IMR-90 (cell line): ENCODE measurements around the gene MFAP1. TPM values are rescaled to one million over a fixed set of nuclear protein-coding genes. Genes with fewer than 3 reads are reported as not detected.

Experiments used
- ATAC-seq: fragments of 200-7000 bp; cut with Tn5 transposase; 2 replicates; pipeline ENCODE4 v1.9.1; 2020; ENCODE audit warnings: low read depth, mild to moderate bottlenecking, moderate library complexity
- BruUV-seq: library from RNA; stranded (reverse); fragments of 400-500 nt; replicated peaks from 2 replicates; lab custom pipeline; 2021; lab: Mats Ljungman, UMichigan
- CTCF ChIA-PET: fragments of 300-600 bp; formaldehyde crosslinking; extraction: SDS; loops from one replicate; lab custom pipeline; 2021; ENCODE audit warnings: antibody characterized with exemption; lab: Yijun Ruan, JAX
- POLR2A ChIA-PET: fragments of 300-600 bp; sonication (Branson Sonifier 250); formaldehyde crosslinking; loops from one replicate; lab custom pipeline; 2022; ENCODE audit warnings: antibody characterized with exemption; ENCODE audit not compliant: unreplicated experiment; lab: Charles Lee
- DNase-seq: peaks from one replicate; pipeline ENCODE4 v3.0.0; 2013
- H2AFZ ChIP-seq: replicated peaks from 2 replicates; pipeline ENCODE3; 2013; ENCODE audit warnings: low read length, mild to moderate bottlenecking; ENCODE audit not compliant: poor library complexity
- H2AK5ac ChIP-seq: 2 replicates; pipeline ENCODE4 v1.6.1; 2013; ENCODE audit warnings: low read depth, low read length, inconsistent platforms
- H2AK9ac ChIP-seq: replicated peaks from 2 replicates; pipeline ENCODE3; 2013; ENCODE audit warnings: mild to moderate bottlenecking, low read depth, low read length, moderate library complexity; ENCODE audit not compliant: poor library complexity
- H2BK120ac ChIP-seq: 2 replicates; pipeline ENCODE4 v1.6.1; 2013; ENCODE audit warnings: low read depth, low read length, inconsistent platforms
- H2BK15ac ChIP-seq: 3 replicates; pipeline ENCODE4 v1.6.1; 2013; ENCODE audit warnings: low read depth, low read length, inconsistent platforms
- H2BK20ac ChIP-seq: 2 replicates; pipeline ENCODE4 v1.6.1; 2013; ENCODE audit warnings: low read depth, mild to moderate bottlenecking, inconsistent platforms, low read length, moderate library complexity
- H2BK5ac ChIP-seq: 2 replicates; pipeline ENCODE4 v1.6.1; 2013; ENCODE audit warnings: mild to moderate bottlenecking, low read depth, low read length, inconsistent platforms; ENCODE audit not compliant: poor library complexity, severe bottlenecking
- H3K14ac ChIP-seq: replicated peaks from 2 replicates; pipeline ENCODE4 v1.6.1; 2013; ENCODE audit warnings: low read depth, low read length, inconsistent platforms
- H3K18ac ChIP-seq: 2 replicates; pipeline ENCODE4 v1.6.1; 2013; ENCODE audit warnings: low read depth, low read length, control low read depth
- H3K23ac ChIP-seq: 2 replicates; pipeline ENCODE4 v1.6.1; 2013; ENCODE audit warnings: low read depth, low read length, inconsistent platforms
- H3K27ac ChIP-seq: 2 replicates; pipeline ENCODE4 v1.5.1; 2013; ENCODE audit warnings: mild to moderate bottlenecking, control low read depth, low read length; ENCODE audit not compliant: insufficient read depth
- H3K27me3 ChIP-seq: 2 replicates; pipeline ENCODE4 v1.6.1; 2013; ENCODE audit warnings: low read length; ENCODE audit not compliant: control insufficient read depth, insufficient read depth
- H3K36me3 ChIP-seq: 2 replicates; pipeline ENCODE4 v1.6.1; 2013; ENCODE audit warnings: low read length, mixed read lengths; ENCODE audit not compliant: control insufficient read depth, insufficient read depth
- H3K4ac ChIP-seq: 2 replicates; pipeline ENCODE4 v1.6.1; 2013; ENCODE audit warnings: low read depth, low read length, inconsistent platforms
- H3K4me1 ChIP-seq: 2 replicates; pipeline ENCODE4 v1.6.1; 2013; ENCODE audit warnings: low read length, mixed read lengths; ENCODE audit not compliant: control insufficient read depth, insufficient read depth
- H3K4me2 ChIP-seq: 2 replicates; pipeline ENCODE4 v1.6.1; 2013; ENCODE audit warnings: low read depth, mild to moderate bottlenecking, control low read depth, low read length, moderate library complexity
- H3K4me3 ChIP-seq: 2 replicates; pipeline ENCODE4 v1.5.1; 2013; ENCODE audit warnings: low read depth, mild to moderate bottlenecking, control low read depth, low read length, moderate library complexity; ENCODE audit not compliant: insufficient read depth
- H3K56ac ChIP-seq: 2 replicates; pipeline ENCODE4 v1.6.1; 2013; ENCODE audit warnings: low read length, inconsistent platforms; ENCODE audit not compliant: insufficient read depth; ENCODE audit errors: extremely low read depth
- H3K79me1 ChIP-seq, 2 experiments: 2 replicates each; pipeline ENCODE4 v1.6.1; 2013; ENCODE audit warnings: low read length in 2 of 2, inconsistent platforms in 1 of 2, low read depth in 1 of 2
- H3K9ac ChIP-seq: 2 replicates; pipeline ENCODE4 v1.6.1; 2013; ENCODE audit warnings: low read depth, low read length, control low read depth
- H3K9me1 ChIP-seq: 2 replicates; pipeline ENCODE4 v1.6.1; 2013; ENCODE audit warnings: low read length, inconsistent platforms; ENCODE audit not compliant: insufficient read depth
- H3K9me3 ChIP-seq: 2 replicates; pipeline ENCODE4 v1.6.1; 2013; ENCODE audit warnings: low read length; ENCODE audit not compliant: control insufficient read depth, insufficient read depth
- H4K20me1 ChIP-seq: 2 replicates; pipeline ENCODE4 v1.6.1; 2013; ENCODE audit warnings: low read length, inconsistent platforms; ENCODE audit not compliant: insufficient read depth
- H4K5ac ChIP-seq: 2 replicates; pipeline ENCODE4 v1.6.1; 2013; ENCODE audit warnings: mild to moderate bottlenecking, low read depth, low read length, control low read depth
- H4K8ac ChIP-seq, 2 experiments: 2 replicates each; pipeline ENCODE4 v1.6.1; 2013; ENCODE audit warnings: low read depth in 2 of 2, low read length in 2 of 2, control low read depth in 1 of 2, inconsistent platforms in 1 of 2
- H4K91ac ChIP-seq: 2 replicates; pipeline ENCODE4 v1.6.1; 2013; ENCODE audit warnings: low read depth, low read length, inconsistent platforms; ENCODE audit not compliant: insufficient read depth
- CEBPB ChIP-seq: IDR thresholded peaks from 2 replicates; pipeline ENCODE4 v1.6.1; 2012; ENCODE audit warnings: low read depth, low read length, improper control_type of control experiment
- CTCF ChIP-seq: conservative IDR thresholded peaks from 2 replicates; pipeline ENCODE4 v1.5.1; 2012; ENCODE audit warnings: mild to moderate bottlenecking, low read depth, low read length, improper control_type of control experiment
- MAZ ChIP-seq: IDR thresholded peaks from 2 replicates; pipeline ENCODE4 v1.6.1; 2012; ENCODE audit warnings: low read depth, mild to moderate bottlenecking, low read length, improper control_type of control experiment, moderate library complexity, borderline replicate concordance
- USF2 ChIP-seq: fragments of 150-350 bp; IDR thresholded peaks from 2 replicates; pipeline ENCODE4 v1.6.1; 2017; ENCODE audit warnings: mild to moderate bottlenecking, antibody characterized with exemption, low read length, low read depth
- WGBS, 2 experiments: methylation state at CpG; one replicate each; pipeline versions ENCODE4 v1.1.5 to v1.1.7; 2013; ENCODE audit warnings: missing lambda C conversion rate in 2 of 2; ENCODE audit not compliant: insufficient read length in 1 of 2; ENCODE audit errors: extremely low coverage in 2 of 2; 5-methylcytosine and 5-hydroxymethylcytosine counted together
- dilution Hi-C: fragments of 300-500 bp; cut with HindIII; formaldehyde crosslinking; loops from one replicate; pipeline ENCODE4 v1.14.3; 2018; ENCODE audit warnings: low sequenced_read_pairs; ENCODE audit not compliant: unreplicated experiment
- in situ Hi-C: fragments of 300-500 bp; cut with MboI; formaldehyde crosslinking; loops from 3 replicates; pipeline ENCODE4 v1.14.3; 2019; ENCODE audit warnings: low sequenced_read_pairs, inconsistent platforms, mixed read lengths
- intact Hi-C: fragments of 100-400 bp; cut with micrococcal nuclease; formaldehyde crosslinking; loops from 2 replicates; pipeline ENCODE4 v1.10.0; 2022
- polyA plus RNA-seq, 3 experiments: library from polyadenylated mRNA; depleted of rRNA; stranded (reverse); fragments of >200 nt; gene quantifications; 2 replicates each; pipeline ENCODE4 v1.2.3, GENCODE V29; 2012; ENCODE audit warnings: low replicate concordance in 1 of 3
- total RNA-seq: library from RNA; depleted of rRNA; stranded (reverse); fragments of >200 nt; gene quantifications from 2 replicates; pipeline ENCODE4 v1.2.3, GENCODE V29; 2012

The MFAP1 gene
- total and polyA plus RNA-seq, 2 of the 4 experiments (the other 2 are of a cell fraction), result 21.6 to 28.5 TPM

GRCh38 chr15:43792761-43793476 lies 31.6 kb downstream of the MFAP1 start:
- H3K4ac ChIP-seq, result peak overlapping the region; percentile 99
- peak overlapping the region; percentile 100 for H2AK9ac ChIP-seq
- no peaks in the 10 kb centered on the region for H3K9me3 ChIP-seq
- H2BK15ac ChIP-seq, result peak overlapping the region; percentile 24; the same call in 1 of the 3 replicates
- peak overlapping the region; percentile 92 for H2AFZ ChIP-seq
- BruUV-seq, result no TSS peak
- peaks cover 21% of the 10 kb centered on the region for H3K4me1 ChIP-seq
- H4K5ac ChIP-seq, result peak overlapping the region; percentile 81
- H2BK20ac ChIP-seq, result no peak overlapping the region
- H3K27me3 ChIP-seq, result no peaks in the 10 kb centered on the region
- peaks cover 33% of the 10 kb centered on the region for H3K9me1 ChIP-seq
- H3K56ac ChIP-seq, result peak overlapping the region; percentile 95
- H3K4me3 ChIP-seq, result peak overlapping the region; percentile 71
- peak overlapping the region; percentile 98 for H4K91ac ChIP-seq
- peaks cover 31 to 54% of the 10 kb centered on the region in 2 experiments for H3K79me1 ChIP-seq
- peak overlapping the region; percentile 97 for H3K9ac ChIP-seq
- peak overlapping the region; percentile 82 for H3K4me2 ChIP-seq
- intact Hi-C loops (no loop called here), in situ Hi-C loops (no loop called here), dilution Hi-C loops (no loop called here)
- peak overlapping the region; percentile 69; the same call in 1 of the 2 replicates for H3K18ac ChIP-seq
- H2BK120ac ChIP-seq, result peak overlapping the region; percentile 66
- H2AK5ac ChIP-seq, result peak overlapping the region; percentile 97
- peak overlapping the region; percentile 82 for H2BK5ac ChIP-seq
- peak overlapping the region; percentile 99 for H3K14ac ChIP-seq
- H3K36me3 ChIP-seq, result peaks cover 37% of the 10 kb centered on the region
- H4K8ac ChIP-seq, result peak overlapping the region; percentile 86 to 98
- H3K27ac ChIP-seq, result peak overlapping the region; percentile 95
- peaks cover 47% of the 10 kb centered on the region for H4K20me1 ChIP-seq
- peak overlapping the region; percentile 97 for H3K23ac ChIP-seq
- ChIA-PET CTCF (interaction anchor here (1.0 kb wide), 1 partner anchor 16 kb away, joined by 3 read pairs; the partner anchor contains the start of gene ELL3), POLR2A (interaction anchor here (0.5 kb wide), 1 partner anchor 48 kb away, joined by 10 read pairs; no protein-coding TSS in a partner anchor)
- TF ChIP-seq USF2, result no peak
- TF ChIP-seq CTCF, result peak; percentile 22; the same call in 1 of the 2 replicates
- TF ChIP-seq CEBPB, result no peak
- no peak for TF ChIP-seq MAZ
- ATAC-seq, result peak; percentile 0
- WGBS, 2 experiments, result 0% methylated on average over 3 of the region's 33 CpGs; no CpG with 5 or more reads in 1 of the 2 experiments
- DNase-seq, result peak; percentile 34
